ENCODE results near the gene GET4.

GRCh38 chr7:834277-834676 lies 42.1 kb upstream of the GET4 start:
- TF ChIP-seq, protein P1, sequence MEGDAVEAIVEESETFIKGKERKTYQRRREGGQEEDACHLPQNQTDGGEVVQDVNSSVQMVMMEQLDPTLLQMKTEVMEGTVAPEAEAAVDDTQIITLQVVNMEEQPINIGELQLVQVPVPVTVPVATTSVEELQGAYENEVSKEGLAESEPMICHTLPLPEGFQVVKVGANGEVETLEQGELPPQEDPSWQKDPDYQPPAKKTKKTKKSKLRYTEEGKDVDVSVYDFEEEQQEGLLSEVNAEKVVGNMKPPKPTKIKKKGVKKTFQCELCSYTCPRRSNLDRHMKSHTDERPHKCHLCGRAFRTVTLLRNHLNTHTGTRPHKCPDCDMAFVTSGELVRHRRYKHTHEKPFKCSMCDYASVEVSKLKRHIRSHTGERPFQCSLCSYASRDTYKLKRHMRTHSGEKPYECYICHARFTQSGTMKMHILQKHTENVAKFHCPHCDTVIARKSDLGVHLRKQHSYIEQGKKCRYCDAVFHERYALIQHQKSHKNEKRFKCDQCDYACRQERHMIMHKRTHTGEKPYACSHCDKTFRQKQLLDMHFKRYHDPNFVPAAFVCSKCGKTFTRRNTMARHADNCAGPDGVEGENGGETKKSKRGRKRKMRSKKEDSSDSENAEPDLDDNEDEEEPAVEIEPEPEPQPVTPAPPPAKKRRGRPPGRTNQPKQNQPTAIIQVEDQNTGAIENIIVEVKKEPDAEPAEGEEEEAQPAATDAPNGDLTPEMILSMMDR (IDR thresholded peaks at IDR 0.05), result no peak
- TF ChIP-seq POLR2A (IDR thresholded peaks at IDR 0.05) (no peak), EP300 (IDR thresholded peaks at IDR 0.05) (no peak), POLR2AphosphoS5 (IDR thresholded peaks at IDR 0.05) (no peak)

Data from gastroesophageal sphincter (tissue), 3 donors.